HEK293 (cell line): ENCODE measurements around the gene ZNF425.
A peak's percentile ranks its signal among the peaks of the same experiment; 100 is the strongest.

Source experiments
- GLIS1 ChIP-seq: fragments of 450-650 bp; formaldehyde crosslinking; IDR thresholded peaks from 2 replicates; pipeline ENCODE4 v1.5.1; 2016; ENCODE audit warnings: missing biosample characterization, missing genetic modification characterization
- KLF16 ChIP-seq: fragments of 450-650 bp; formaldehyde crosslinking; IDR thresholded peaks from 2 replicates; pipeline ENCODE4 v1.5.1; 2017; ENCODE audit warnings: missing biosample characterization, missing genetic modification characterization
- MZF1 ChIP-seq: fragments of 450-650 bp; formaldehyde crosslinking; IDR thresholded peaks from 2 replicates; pipeline ENCODE4 v1.5.1; 2017; ENCODE audit warnings: missing biosample characterization, missing genetic modification characterization, borderline replicate concordance
- OSR2 ChIP-seq: fragments of 450-650 bp; formaldehyde crosslinking; IDR thresholded peaks from 2 replicates; pipeline ENCODE4 v1.5.1; 2016; ENCODE audit warnings: missing biosample characterization, missing genetic modification characterization
- PATZ1 ChIP-seq: fragments of 450-650 bp; formaldehyde crosslinking; IDR thresholded peaks from 2 replicates; pipeline ENCODE4 v1.5.1; 2016; ENCODE audit warnings: missing biosample characterization, missing genetic modification characterization
- SP3 ChIP-seq: fragments of 450-650 bp; formaldehyde crosslinking; IDR thresholded peaks from 2 replicates; pipeline ENCODE4 v1.5.1; 2016; ENCODE audit warnings: missing biosample characterization, missing genetic modification characterization
- ZBTB20 ChIP-seq: fragments of 450-650 bp; formaldehyde crosslinking; IDR thresholded peaks from 2 replicates; pipeline ENCODE4 v1.5.1; 2016; ENCODE audit warnings: missing biosample characterization, missing genetic modification characterization
- ZBTB44 ChIP-seq: fragments of 450-650 bp; IDR thresholded peaks from 2 replicates; pipeline ENCODE4 v1.5.1; 2018; ENCODE audit warnings: missing biosample characterization, mild to moderate bottlenecking, missing genetic modification characterization
- ZBTB48 ChIP-seq: fragments of 450-650 bp; formaldehyde crosslinking; IDR thresholded peaks from 2 replicates; pipeline ENCODE4 v1.5.1; 2016; ENCODE audit warnings: missing biosample characterization, missing genetic modification characterization
- ZBTB7A ChIP-seq: fragments of 450-650 bp; formaldehyde crosslinking; IDR thresholded peaks from 2 replicates; pipeline ENCODE4 v1.5.1; 2016; ENCODE audit warnings: low read depth, missing biosample characterization, missing genetic modification characterization
- ZBTB8A ChIP-seq: fragments of 450-650 bp; formaldehyde crosslinking; IDR thresholded peaks from 2 replicates; pipeline ENCODE4 v1.5.1; 2016; ENCODE audit warnings: missing biosample characterization, missing genetic modification characterization
- ZFP3 ChIP-seq: fragments of 450-650 bp; formaldehyde crosslinking; IDR thresholded peaks from 2 replicates; pipeline ENCODE4 v1.5.1; 2016; ENCODE audit warnings: low read depth, missing biosample characterization, missing genetic modification characterization
- ZFP69B ChIP-seq: fragments of 450-650 bp; formaldehyde crosslinking; IDR thresholded peaks from 2 replicates; pipeline ENCODE4 v1.5.1; 2016; ENCODE audit warnings: missing biosample characterization, missing genetic modification characterization
- ZNF121 ChIP-seq: fragments of 450-650 bp; formaldehyde crosslinking; IDR thresholded peaks from 2 replicates; pipeline ENCODE4 v1.5.1; 2016; ENCODE audit warnings: missing biosample characterization, missing genetic modification characterization
- ZNF132 ChIP-seq: fragments of 450-650 bp; formaldehyde crosslinking; IDR thresholded peaks from 2 replicates; pipeline ENCODE4 v1.5.1; 2017; ENCODE audit warnings: missing biosample characterization, missing genetic modification characterization, borderline replicate concordance
- ZNF175 ChIP-seq: fragments of 450-650 bp; formaldehyde crosslinking; IDR thresholded peaks from 2 replicates; pipeline ENCODE4 v1.5.1; 2016; ENCODE audit warnings: missing biosample characterization, missing genetic modification characterization
- ZNF302 ChIP-seq: fragments of 450-650 bp; formaldehyde crosslinking; IDR thresholded peaks from 2 replicates; pipeline ENCODE4 v1.5.1; 2016; ENCODE audit warnings: missing biosample characterization, missing genetic modification characterization, low read depth
- ZNF391 ChIP-seq: fragments of 450-650 bp; formaldehyde crosslinking; IDR thresholded peaks from 2 replicates; pipeline ENCODE4 v1.5.1; 2016; ENCODE audit warnings: low read depth, missing biosample characterization, missing genetic modification characterization, borderline replicate concordance
- ZNF416 ChIP-seq: fragments of 450-650 bp; formaldehyde crosslinking; IDR thresholded peaks from 2 replicates; pipeline ENCODE4 v1.5.1; 2016; ENCODE audit warnings: missing biosample characterization, missing genetic modification characterization
- ZNF544 ChIP-seq: fragments of 450-650 bp; formaldehyde crosslinking; IDR thresholded peaks from 2 replicates; pipeline ENCODE4 v1.5.0; 2017; ENCODE audit warnings: missing biosample characterization, missing genetic modification characterization
- ZNF558 ChIP-seq: fragments of 450-650 bp; formaldehyde crosslinking; IDR thresholded peaks from 2 replicates; pipeline ENCODE4 v1.5.1; 2016; ENCODE audit warnings: missing biosample characterization, missing genetic modification characterization
- ZNF610 ChIP-seq: fragments of 450-650 bp; formaldehyde crosslinking; IDR thresholded peaks from 2 replicates; pipeline ENCODE4 v1.5.1; 2016; ENCODE audit warnings: missing biosample characterization, missing genetic modification characterization, borderline replicate concordance
- ZNF629 ChIP-seq: fragments of 450-650 bp; formaldehyde crosslinking; IDR thresholded peaks from 2 replicates; pipeline ENCODE4 v1.5.1; 2017; ENCODE audit warnings: missing biosample characterization, missing genetic modification characterization
- ZNF664 ChIP-seq: fragments of 450-650 bp; formaldehyde crosslinking; IDR thresholded peaks from 2 replicates; pipeline ENCODE4 v1.5.1; 2016; ENCODE audit warnings: missing biosample characterization, missing genetic modification characterization
- ZNF747 ChIP-seq: fragments of 450-650 bp; formaldehyde crosslinking; IDR thresholded peaks from 2 replicates; pipeline ENCODE4 v1.5.1; 2016; ENCODE audit warnings: missing biosample characterization, missing genetic modification characterization
- ZNF768 ChIP-seq: fragments of 450-650 bp; formaldehyde crosslinking; IDR thresholded peaks from 2 replicates; pipeline ENCODE4 v1.5.1; 2018; ENCODE audit warnings: missing biosample characterization, mild to moderate bottlenecking, missing genetic modification characterization
- ZSCAN16 ChIP-seq: fragments of 450-650 bp; formaldehyde crosslinking; IDR thresholded peaks from 2 replicates; pipeline ENCODE4 v1.5.1; 2016; ENCODE audit warnings: missing biosample characterization, missing genetic modification characterization
- TF ChIP-seq, protein P1 (sequence below): fragments of 450-650 bp; formaldehyde crosslinking; IDR thresholded peaks from 2 replicates; pipeline ENCODE4 v1.5.1; 2016; ENCODE audit warnings: missing biosample characterization, missing genetic modification characterization
- TF ChIP-seq, protein P2 (sequence below): fragments of 450-650 bp; formaldehyde crosslinking; IDR thresholded peaks from 2 replicates; pipeline ENCODE4 v1.5.1; 2016; ENCODE audit warnings: missing biosample characterization, missing genetic modification characterization
- TF ChIP-seq, protein P3 (sequence below): fragments of 450-650 bp; formaldehyde crosslinking; IDR thresholded peaks from 2 replicates; pipeline ENCODE4 v1.5.1; 2017; ENCODE audit warnings: missing biosample characterization, missing genetic modification characterization

ZNF425 gene

GRCh38 chr7:149125863-149126661, at the start of gene ZNF425 (continued):
- TF ChIP-seq ZBTB7A (peak; percentile 29), KLF16 (tag by site-specific recombination) (peak; percentile 84; the same call in 1 of the 2 replicates), ZSCAN16 (tag by site-specific recombination) (no peak; the same call in 1 of the 2 replicates), ZNF416 (0 out of 2 replicates have a peak, but pooled peaks have one; percentile 13), ZBTB44 (tag by site-specific recombination) (peak; percentile 28; the same call in 1 of the 2 replicates), ZNF544 (tag by site-specific recombination) (no peak), ZFP3 (tag by site-specific recombination) (no peak), ZBTB8A (tag by site-specific recombination) (peak; percentile 13), ZNF121 (tag by site-specific recombination) (peak; percentile 64), ZBTB48 (tag by site-specific recombination) (peak; percentile 90), PATZ1 (peak; percentile 97), OSR2 (tag by site-specific recombination) (peak; percentile 48), ZNF558 (peak; percentile 13; the same call in 1 of the 2 replicates), ZNF132 (tag by site-specific recombination) (no peak), ZNF391 (tag by site-specific recombination) (peak; percentile 93), SP3 (tag by site-specific recombination) (peak; percentile 73), MZF1 (no peak), ZNF302 (tag by site-specific recombination) (no peak), ZBTB20 (tag by site-specific recombination) (peak; percentile 91), ZNF768 (0 out of 2 replicates have a peak, but pooled peaks have one; percentile 3), ZFP69B (tag by site-specific recombination) (0 out of 2 replicates have a peak, but pooled peaks have one; percentile 11), GLIS1 (tag by site-specific recombination) (peak; percentile 79), ZNF629 (tag by site-specific recombination) (peak; percentile 72), ZNF610 (peak; percentile 90), ZNF747 (tag by site-specific recombination) (no peak), ZNF664 (tag by site-specific recombination) (peak; percentile 30; the same call in 1 of the 2 replicates), ZNF175 (tag by site-specific recombination) (no peak)
- TF ChIP-seq, protein P1, sequence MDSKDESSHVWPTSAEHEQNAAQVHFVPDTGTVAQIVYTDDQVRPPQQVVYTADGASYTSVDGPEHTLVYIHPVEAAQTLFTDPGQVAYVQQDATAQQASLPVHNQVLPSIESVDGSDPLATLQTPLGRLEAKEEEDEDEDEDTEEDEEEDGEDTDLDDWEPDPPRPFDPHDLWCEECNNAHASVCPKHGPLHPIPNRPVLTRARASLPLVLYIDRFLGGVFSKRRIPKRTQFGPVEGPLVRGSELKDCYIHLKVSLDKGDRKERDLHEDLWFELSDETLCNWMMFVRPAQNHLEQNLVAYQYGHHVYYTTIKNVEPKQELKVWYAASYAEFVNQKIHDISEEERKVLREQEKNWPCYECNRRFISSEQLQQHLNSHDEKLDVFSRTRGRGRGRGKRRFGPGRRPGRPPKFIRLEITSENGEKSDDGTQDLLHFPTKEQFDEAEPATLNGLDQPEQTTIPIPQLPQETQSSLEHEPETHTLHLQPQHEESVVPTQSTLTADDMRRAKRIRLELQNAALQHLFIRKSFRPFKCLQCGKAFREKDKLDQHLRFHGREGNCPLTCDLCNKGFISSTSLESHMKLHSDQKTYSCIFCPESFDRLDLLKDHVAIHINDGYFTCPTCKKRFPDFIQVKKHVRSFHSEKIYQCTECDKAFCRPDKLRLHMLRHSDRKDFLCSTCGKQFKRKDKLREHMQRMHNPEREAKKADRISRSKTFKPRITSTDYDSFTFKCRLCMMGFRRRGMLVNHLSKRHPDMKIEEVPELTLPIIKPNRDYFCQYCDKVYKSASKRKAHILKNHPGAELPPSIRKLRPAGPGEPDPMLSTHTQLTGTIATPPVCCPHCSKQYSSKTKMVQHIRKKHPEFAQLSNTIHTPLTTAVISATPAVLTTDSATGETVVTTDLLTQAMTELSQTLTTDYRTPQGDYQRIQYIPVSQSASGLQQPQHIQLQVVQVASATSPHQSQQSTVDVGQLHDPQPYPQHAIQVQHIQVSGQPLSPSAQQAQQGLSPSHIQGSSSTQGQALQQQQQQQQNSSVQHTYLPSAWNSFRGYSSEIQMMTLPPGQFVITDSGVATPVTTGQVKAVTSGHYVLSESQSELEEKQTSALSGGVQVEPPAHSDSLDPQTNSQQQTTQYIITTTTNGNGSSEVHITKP (tag by site-specific recombination), result peak; percentile 34; the same call in 1 of the 2 replicates
- TF ChIP-seq, protein P2, sequence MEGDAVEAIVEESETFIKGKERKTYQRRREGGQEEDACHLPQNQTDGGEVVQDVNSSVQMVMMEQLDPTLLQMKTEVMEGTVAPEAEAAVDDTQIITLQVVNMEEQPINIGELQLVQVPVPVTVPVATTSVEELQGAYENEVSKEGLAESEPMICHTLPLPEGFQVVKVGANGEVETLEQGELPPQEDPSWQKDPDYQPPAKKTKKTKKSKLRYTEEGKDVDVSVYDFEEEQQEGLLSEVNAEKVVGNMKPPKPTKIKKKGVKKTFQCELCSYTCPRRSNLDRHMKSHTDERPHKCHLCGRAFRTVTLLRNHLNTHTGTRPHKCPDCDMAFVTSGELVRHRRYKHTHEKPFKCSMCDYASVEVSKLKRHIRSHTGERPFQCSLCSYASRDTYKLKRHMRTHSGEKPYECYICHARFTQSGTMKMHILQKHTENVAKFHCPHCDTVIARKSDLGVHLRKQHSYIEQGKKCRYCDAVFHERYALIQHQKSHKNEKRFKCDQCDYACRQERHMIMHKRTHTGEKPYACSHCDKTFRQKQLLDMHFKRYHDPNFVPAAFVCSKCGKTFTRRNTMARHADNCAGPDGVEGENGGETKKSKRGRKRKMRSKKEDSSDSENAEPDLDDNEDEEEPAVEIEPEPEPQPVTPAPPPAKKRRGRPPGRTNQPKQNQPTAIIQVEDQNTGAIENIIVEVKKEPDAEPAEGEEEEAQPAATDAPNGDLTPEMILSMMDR (tag by site-specific recombination), result peak; percentile 100
- TF ChIP-seq, protein P3, sequence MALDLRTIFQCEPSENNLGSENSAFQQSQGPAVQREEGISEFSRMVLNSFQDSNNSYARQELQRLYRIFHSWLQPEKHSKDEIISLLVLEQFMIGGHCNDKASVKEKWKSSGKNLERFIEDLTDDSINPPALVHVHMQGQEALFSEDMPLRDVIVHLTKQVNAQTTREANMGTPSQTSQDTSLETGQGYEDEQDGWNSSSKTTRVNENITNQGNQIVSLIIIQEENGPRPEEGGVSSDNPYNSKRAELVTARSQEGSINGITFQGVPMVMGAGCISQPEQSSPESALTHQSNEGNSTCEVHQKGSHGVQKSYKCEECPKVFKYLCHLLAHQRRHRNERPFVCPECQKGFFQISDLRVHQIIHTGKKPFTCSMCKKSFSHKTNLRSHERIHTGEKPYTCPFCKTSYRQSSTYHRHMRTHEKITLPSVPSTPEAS, result peak; percentile 63
